PFSK-1 (cell line): Measurements from ENCODE around the gene ABCA5.

ENCODE experiments used
- POLR2AphosphoS5 ChIP-seq: IDR thresholded peaks from 2 replicates; pipeline ENCODE4 v1.6.1; 2012; ENCODE audit warnings: low read depth, mild to moderate bottlenecking, control low read depth, low read length, moderate library complexity
- REST ChIP-seq, 2 experiments: IDR thresholded peaks; 2 replicates each; pipeline versions ENCODE4 v1.6.1 to v1.8.0; 2011 to 2012; ENCODE audit warnings: low read depth in 2 of 2, low read length in 2 of 2, control low read depth in 1 of 2, inconsistent platforms in 1 of 2, mild to moderate bottlenecking in 1 of 2, moderate library complexity in 1 of 2; ENCODE audit not compliant: insufficient read depth in 1 of 2
- TAF1 ChIP-seq: IDR thresholded peaks from 2 replicates; pipeline ENCODE4 v1.6.1; 2012; ENCODE audit warnings: low read length, control low read depth, borderline replicate concordance; ENCODE audit not compliant: insufficient read depth

GRCh38 chr17:69363488-69364210 is 36.7 kb upstream of the ABCA5 start:
- no peak for TF ChIP-seq POLR2AphosphoS5
- TF ChIP-seq REST (IDR thresholded peaks at IDR 0.05; ENCODE audit: insufficient read depth in 1 of 2, low read depth in 2 of 2, low read length in 2 of 2): no peak
- no peak for TF ChIP-seq TAF1
